22Rv1 (cell line): ENCODE data around the gene TSR1.

ENCODE experiments used
- ZFX ChIP-seq: fragments of 450-650 bp; IDR thresholded peaks from 2 replicates; pipeline ENCODE4 v1.6.1; 2017; ENCODE audit warnings: antibody characterized with exemption, borderline replicate concordance
- TF ChIP-seq, protein P1 (sequence below): fragments of 450-650 bp; IDR thresholded peaks from 2 replicates; pipeline ENCODE4 v1.5.1; 2017; ENCODE audit warnings: mild to moderate bottlenecking

DNA sequence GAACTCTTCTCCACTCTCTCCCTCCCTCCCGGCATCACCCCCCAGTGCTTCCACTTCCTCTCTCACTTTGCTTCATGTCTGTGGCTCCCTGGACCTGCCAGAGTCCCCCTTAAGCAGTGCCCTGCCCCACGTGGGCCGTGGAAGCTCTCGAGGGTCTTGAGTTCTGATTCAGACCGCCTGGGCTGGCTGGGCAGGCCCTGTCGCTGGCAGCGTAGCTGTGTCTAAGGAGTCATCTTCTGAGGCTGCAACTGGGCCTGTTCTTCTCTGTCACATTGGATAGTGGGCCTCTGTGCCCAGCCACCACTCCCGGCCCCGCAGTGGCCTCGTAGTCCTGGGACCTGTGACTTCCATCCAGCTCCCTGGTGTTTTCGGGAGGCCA is 33.9 kb upstream of the TSR1 start:
- TF ChIP-seq, protein P1, sequence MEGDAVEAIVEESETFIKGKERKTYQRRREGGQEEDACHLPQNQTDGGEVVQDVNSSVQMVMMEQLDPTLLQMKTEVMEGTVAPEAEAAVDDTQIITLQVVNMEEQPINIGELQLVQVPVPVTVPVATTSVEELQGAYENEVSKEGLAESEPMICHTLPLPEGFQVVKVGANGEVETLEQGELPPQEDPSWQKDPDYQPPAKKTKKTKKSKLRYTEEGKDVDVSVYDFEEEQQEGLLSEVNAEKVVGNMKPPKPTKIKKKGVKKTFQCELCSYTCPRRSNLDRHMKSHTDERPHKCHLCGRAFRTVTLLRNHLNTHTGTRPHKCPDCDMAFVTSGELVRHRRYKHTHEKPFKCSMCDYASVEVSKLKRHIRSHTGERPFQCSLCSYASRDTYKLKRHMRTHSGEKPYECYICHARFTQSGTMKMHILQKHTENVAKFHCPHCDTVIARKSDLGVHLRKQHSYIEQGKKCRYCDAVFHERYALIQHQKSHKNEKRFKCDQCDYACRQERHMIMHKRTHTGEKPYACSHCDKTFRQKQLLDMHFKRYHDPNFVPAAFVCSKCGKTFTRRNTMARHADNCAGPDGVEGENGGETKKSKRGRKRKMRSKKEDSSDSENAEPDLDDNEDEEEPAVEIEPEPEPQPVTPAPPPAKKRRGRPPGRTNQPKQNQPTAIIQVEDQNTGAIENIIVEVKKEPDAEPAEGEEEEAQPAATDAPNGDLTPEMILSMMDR = no peak
- no peak for TF ChIP-seq ZFX
